ENCODE measurements around the gene KCNJ11. TPM values are rescaled to one million over a fixed set of nuclear protein-coding genes. Genes with fewer than 3 reads are reported as not detected.

KCNJ11 gene
- total and polyA plus RNA-seq, 2 of the 4 experiments (the other 2 are of a cell fraction), result not detected

- dilution Hi-C loops (cut with HindIII; ENCODE audit: low sequenced_read_pairs, unreplicated experiment) (no loop called here), intact Hi-C loops (cut with micrococcal nuclease) (no loop called here), in situ Hi-C loops (cut with MboI; ENCODE audit: low sequenced_read_pairs) (no loop called here)
- no peaks in the 10 kb centered on the region for H4K20me1 ChIP-seq (ENCODE audit: insufficient read depth, low read length)
- no CpG with 5 or more reads among the region's 2 CpGs for WGBS, 2 experiments (ENCODE audit: extremely low coverage in 2 of 2, insufficient read length in 1 of 2)
- no peak overlapping the region for H3K18ac ChIP-seq (ENCODE audit: low read depth, low read length)
- H3K4me1 ChIP-seq (ENCODE audit: control insufficient read depth, insufficient read depth, low read length), result no peaks in the 10 kb centered on the region
- H2BK15ac ChIP-seq (ENCODE audit: low read depth, low read length), result no peak overlapping the region
- no peak overlapping the region for H2AK5ac ChIP-seq (ENCODE audit: low read depth, low read length)
- no peak overlapping the region for H3K14ac ChIP-seq (replicated peaks; ENCODE audit: low read depth, low read length)
- H3K9ac ChIP-seq (ENCODE audit: low read depth, low read length), result no peak overlapping the region
- peaks cover 9% of the 10 kb centered on the region; the same call in 1 of the 2 replicates for H3K27me3 ChIP-seq (ENCODE audit: control insufficient read depth, insufficient read depth, low read length)
- no peak overlapping the region for H3K4me2 ChIP-seq (ENCODE audit: low read depth, low read length)
- H3K56ac ChIP-seq (ENCODE audit: extremely low read depth, insufficient read depth, low read length), result no peak overlapping the region
- ChIA-PET CTCF (no interaction called here), POLR2A (ENCODE audit: unreplicated experiment) (no interaction called here)
- H4K8ac ChIP-seq (ENCODE audit: low read depth in 2 of 2, low read length in 2 of 2), result no peak overlapping the region
- H4K5ac ChIP-seq (ENCODE audit: low read depth, low read length), result no peak overlapping the region
- H3K4ac ChIP-seq (ENCODE audit: low read depth, low read length), result no peak overlapping the region
- no peak overlapping the region for H2BK20ac ChIP-seq (ENCODE audit: low read depth, low read length)
- no peak overlapping the region for H2AFZ ChIP-seq (replicated peaks; ENCODE audit: low read length, poor library complexity)
- TF ChIP-seq MAZ (IDR thresholded peaks at IDR 0.05; ENCODE audit: borderline replicate concordance, low read depth, low read length) (no peak), MAFK (IDR thresholded peaks at IDR 0.05; ENCODE audit: low read depth, low read length) (no peak), BHLHE40 (IDR thresholded peaks at IDR 0.05; ENCODE audit: low read depth, low read length) (no peak), RAD21 (IDR thresholded peaks at IDR 0.05; ENCODE audit: low read length) (no peak), CEBPB (IDR thresholded peaks at IDR 0.05; ENCODE audit: low read depth, low read length) (no peak), POLR2A (IDR thresholded peaks at IDR 0.05; ENCODE audit: low read depth, low read length) (no peak), SMC3 (IDR thresholded peaks at IDR 0.05; ENCODE audit: low read depth, low read length) (no peak), CHD1 (IDR thresholded peaks at IDR 0.05; ENCODE audit: low read depth, low read length) (no peak)
- TF ChIP-seq, protein P1, sequence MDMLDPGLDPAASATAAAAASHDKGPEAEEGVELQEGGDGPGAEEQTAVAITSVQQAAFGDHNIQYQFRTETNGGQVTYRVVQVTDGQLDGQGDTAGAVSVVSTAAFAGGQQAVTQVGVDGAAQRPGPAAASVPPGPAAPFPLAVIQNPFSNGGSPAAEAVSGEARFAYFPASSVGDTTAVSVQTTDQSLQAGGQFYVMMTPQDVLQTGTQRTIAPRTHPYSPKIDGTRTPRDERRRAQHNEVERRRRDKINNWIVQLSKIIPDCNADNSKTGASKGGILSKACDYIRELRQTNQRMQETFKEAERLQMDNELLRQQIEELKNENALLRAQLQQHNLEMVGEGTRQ (IDR thresholded peaks at IDR 0.05; ENCODE audit: low read depth, low read length), result no peak
- no TSS peak for BruUV-seq (replicated peaks)
- no peaks in the 10 kb centered on the region for H3K79me1 ChIP-seq (ENCODE audit: low read depth in 1 of 2, low read length in 2 of 2)
- H3K23ac ChIP-seq (ENCODE audit: low read depth, low read length), result no peak overlapping the region
- ATAC-seq (ENCODE audit: low read depth), result no peak
- no peaks in the 10 kb centered on the region for H3K9me3 ChIP-seq (ENCODE audit: control insufficient read depth, insufficient read depth, low read length)
- no peak overlapping the region for H3K4me3 ChIP-seq (ENCODE audit: insufficient read depth, low read depth, low read length)
- no peak for DNase-seq
- H3K36me3 ChIP-seq (ENCODE audit: control insufficient read depth, insufficient read depth, low read length), result no peaks in the 10 kb centered on the region
- no peak overlapping the region for H4K91ac ChIP-seq (ENCODE audit: insufficient read depth, low read depth, low read length)
- no peak overlapping the region for H2AK9ac ChIP-seq (replicated peaks; ENCODE audit: low read depth, low read length, poor library complexity)
- H2BK5ac ChIP-seq (ENCODE audit: low read depth, low read length, poor library complexity, severe bottlenecking), result no peak overlapping the region
- H3K9me1 ChIP-seq (ENCODE audit: insufficient read depth, low read length), result no peaks in the 10 kb centered on the region
- H3K27ac ChIP-seq (ENCODE audit: insufficient read depth, low read length), result no peak overlapping the region
- H2BK120ac ChIP-seq (ENCODE audit: low read depth, low read length), result no peak overlapping the region
Measured at GRCh38 chr11:17401316-17401715, 12.9 kb upstream of the KCNJ11 start.
